ENCODE data around the gene CCND1.

Gene CCND1

GRCh38 chr11:69697469-69697843 lies 56.5 kb downstream of the CCND1 start:
- H3K36me3 ChIP-seq (ENCODE audit: insufficient read depth, insufficient read length, low read length) = peaks cover 7% of the 10 kb centered on the region
- no peak for TF ChIP-seq ZNF274 (IDR thresholded peaks at IDR 0.05; ENCODE audit: low read depth, low read length)
- no peak for TF ChIP-seq YY1 (IDR thresholded peaks at IDR 0.05; ENCODE audit: insufficient read depth, insufficient read length)
- TF ChIP-seq SUZ12 (IDR thresholded peaks at IDR 0.05; ENCODE audit: extremely low read depth, insufficient read depth, insufficient read length) = no peak
- no peaks in the 10 kb centered on the region for H3K27me3 ChIP-seq (ENCODE audit: insufficient read depth, insufficient read length)
- H3K9me3 ChIP-seq (ENCODE audit: insufficient read depth, low read length) = no peaks in the 10 kb centered on the region
- H3K9ac ChIP-seq (ENCODE audit: insufficient read length, low read depth) = no peak overlapping the region
- no peak overlapping the region for H3K4me3 ChIP-seq (ENCODE audit: insufficient read length, low read depth)
- no peak for DNase-seq (ENCODE audit: low read depth, low spot score)
- peaks cover 14% of the 10 kb centered on the region for H3K4me1 ChIP-seq (ENCODE audit: insufficient read depth, insufficient read length)

GRCh38 chr11:69697861-69698260 lies 56.9 kb downstream of the CCND1 start:
- H3K9me3 ChIP-seq (ENCODE audit: insufficient read depth, low read length) = no peaks in the 10 kb centered on the region
- H3K27me3 ChIP-seq (ENCODE audit: insufficient read depth, insufficient read length) = no peaks in the 10 kb centered on the region
- H3K4me1 ChIP-seq (ENCODE audit: insufficient read depth, insufficient read length) = peaks cover 14% of the 10 kb centered on the region
- no peak overlapping the region for H3K9ac ChIP-seq (ENCODE audit: insufficient read length, low read depth)
- H3K4me3 ChIP-seq (ENCODE audit: insufficient read length, low read depth) = no peak overlapping the region
- TF ChIP-seq SUZ12 (IDR thresholded peaks at IDR 0.05; ENCODE audit: extremely low read depth, insufficient read depth, insufficient read length) (no peak), YY1 (IDR thresholded peaks at IDR 0.05; ENCODE audit: insufficient read depth, insufficient read length) (no peak), ZNF274 (IDR thresholded peaks at IDR 0.05; ENCODE audit: low read depth, low read length) (no peak)
- peaks cover 7% of the 10 kb centered on the region for H3K36me3 ChIP-seq (ENCODE audit: insufficient read depth, insufficient read length, low read length)
- no peak for DNase-seq (ENCODE audit: low read depth, low spot score)

- Histone ChIP-seq H3K4me3 (ENCODE audit: insufficient read length, low read depth) (no peak overlapping the region), H3K9ac (ENCODE audit: insufficient read length, low read depth) (no peak overlapping the region), H3K9me3 (ENCODE audit: insufficient read depth, low read length) (no peaks in the 10 kb centered on the region), H3K4me1 (ENCODE audit: insufficient read depth, insufficient read length) (peaks cover 14% of the 10 kb centered on the region), H3K27me3 (ENCODE audit: insufficient read depth, insufficient read length) (no peaks in the 10 kb centered on the region), H3K36me3 (ENCODE audit: insufficient read depth, insufficient read length, low read length) (peaks cover 7% of the 10 kb centered on the region)
- TF ChIP-seq YY1 (IDR thresholded peaks at IDR 0.05; ENCODE audit: insufficient read depth, insufficient read length) = no peak
- no peak for TF ChIP-seq SUZ12 (IDR thresholded peaks at IDR 0.05; ENCODE audit: extremely low read depth, insufficient read depth, insufficient read length)
- TF ChIP-seq ZNF274 (IDR thresholded peaks at IDR 0.05; ENCODE audit: low read depth, low read length) = no peak
- no peak for DNase-seq (ENCODE audit: low read depth, low spot score)
These were observed 57.4 kb downstream of the CCND1 start for GRCh38 chr11:69698362-69698761.

- Histone ChIP-seq H3K27me3 (ENCODE audit: insufficient read depth, insufficient read length) (peaks cover 4% of the 10 kb centered on the region), H3K4me3 (ENCODE audit: insufficient read length, low read depth) (no peak overlapping the region), H3K9me3 (ENCODE audit: insufficient read depth, low read length) (no peaks in the 10 kb centered on the region), H3K4me1 (ENCODE audit: insufficient read depth, insufficient read length) (peaks cover 14% of the 10 kb centered on the region), H3K9ac (ENCODE audit: insufficient read length, low read depth) (peak overlapping the region; percentile 44), H3K36me3 (ENCODE audit: insufficient read depth, insufficient read length, low read length) (peaks cover 7% of the 10 kb centered on the region)
- no peak for TF ChIP-seq YY1 (IDR thresholded peaks at IDR 0.05; ENCODE audit: insufficient read depth, insufficient read length)
- no peak for TF ChIP-seq ZNF274 (IDR thresholded peaks at IDR 0.05; ENCODE audit: low read depth, low read length)
- TF ChIP-seq SUZ12 (IDR thresholded peaks at IDR 0.05; ENCODE audit: extremely low read depth, insufficient read depth, insufficient read length) = no peak
- DNase-seq (ENCODE audit: low read depth, low spot score) = no peak
These were observed 58.3 kb downstream of the CCND1 start for GRCh38 chr11:69699213-69699612.

DNA sequence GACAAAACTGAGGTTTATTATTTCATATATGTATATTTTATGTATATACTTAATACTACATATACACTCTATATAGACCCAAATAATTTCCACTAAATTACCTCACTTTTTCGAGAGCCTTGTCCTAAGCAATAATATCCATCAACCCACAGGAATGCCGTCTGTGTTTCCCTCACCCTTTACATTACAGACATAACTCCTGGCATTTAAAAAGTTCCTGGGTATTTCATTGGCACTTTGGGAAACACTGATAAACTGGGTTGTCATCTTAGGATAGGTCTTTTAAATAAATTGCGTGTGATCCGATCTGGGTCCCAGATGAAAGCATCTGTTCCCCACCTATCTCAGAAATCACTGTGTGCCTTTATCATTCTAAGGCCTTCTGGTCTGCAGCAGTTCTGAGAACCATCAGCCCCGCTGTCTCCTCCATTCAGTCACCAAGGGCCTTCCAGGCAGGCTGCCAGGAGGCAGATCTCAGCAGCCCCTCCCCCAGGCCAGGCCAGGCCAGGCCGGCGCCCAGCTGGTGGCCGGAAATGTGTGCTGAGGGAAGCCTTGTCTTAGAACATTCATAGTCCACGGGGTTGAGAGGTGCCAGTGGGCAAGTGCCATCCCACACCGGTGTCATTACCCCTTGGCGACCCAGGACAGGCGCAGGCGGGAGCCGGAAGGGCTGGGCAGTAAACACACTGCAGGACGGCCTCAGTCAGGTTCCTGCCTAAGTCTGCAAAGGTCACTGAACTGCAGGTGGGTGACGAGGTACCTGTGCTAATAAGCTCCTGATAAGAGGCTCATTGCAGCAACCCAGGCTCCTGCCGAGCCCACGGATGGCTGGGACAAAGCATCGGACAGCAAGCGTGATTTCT lies 59.6 kb downstream of the CCND1 start:
- Histone ChIP-seq H3K4me3 (ENCODE audit: insufficient read length, low read depth) (no peak overlapping the region), H3K4me1 (ENCODE audit: insufficient read depth, insufficient read length) (peaks cover 13% of the 10 kb centered on the region), H3K9me3 (ENCODE audit: insufficient read depth, low read length) (no peaks in the 10 kb centered on the region), H3K27me3 (ENCODE audit: insufficient read depth, insufficient read length) (peaks cover 12% of the 10 kb centered on the region), H3K36me3 (ENCODE audit: insufficient read depth, insufficient read length, low read length) (peaks cover 7% of the 10 kb centered on the region), H3K9ac (ENCODE audit: insufficient read length, low read depth) (peak overlapping the region; percentile 17)
- peak; percentile 93 for DNase-seq (ENCODE audit: low read depth, low spot score)
- TF ChIP-seq YY1 (IDR thresholded peaks at IDR 0.05; ENCODE audit: insufficient read depth, insufficient read length) = no peak
- no peak for TF ChIP-seq SUZ12 (IDR thresholded peaks at IDR 0.05; ENCODE audit: extremely low read depth, insufficient read depth, insufficient read length)

DNA sequence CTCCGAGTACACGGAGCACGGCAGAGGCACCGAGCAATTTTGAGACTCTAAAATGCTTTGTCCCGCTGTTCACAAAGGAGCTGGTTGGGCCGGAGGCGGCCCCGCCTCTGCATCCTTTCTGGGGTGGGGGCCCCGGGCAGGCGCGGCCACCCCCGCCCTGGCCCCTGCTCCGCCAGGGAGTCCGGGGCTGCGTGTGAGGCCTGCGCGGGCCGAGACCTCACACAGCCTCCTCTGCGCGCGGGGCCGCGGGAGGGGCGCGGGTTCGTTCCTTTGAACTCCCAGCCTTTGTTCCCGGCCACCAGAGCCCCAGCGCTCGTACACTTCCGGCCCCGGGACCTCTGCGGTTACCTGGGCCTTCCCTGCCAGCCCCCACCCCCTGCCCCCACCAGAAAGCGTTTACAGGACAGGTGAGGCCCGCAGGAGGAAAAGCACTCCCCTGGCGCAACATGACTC lies 61.3 kb downstream of the CCND1 start:
- Histone ChIP-seq H3K9me3 (ENCODE audit: insufficient read depth, low read length) (no peaks in the 10 kb centered on the region), H3K36me3 (ENCODE audit: insufficient read depth, insufficient read length, low read length) (peaks cover 7% of the 10 kb centered on the region), H3K4me1 (ENCODE audit: insufficient read depth, insufficient read length) (peaks cover 14% of the 10 kb centered on the region), H3K4me3 (ENCODE audit: insufficient read length, low read depth) (peak overlapping the region; percentile 26), H3K9ac (ENCODE audit: insufficient read length, low read depth) (no peak overlapping the region), H3K27me3 (ENCODE audit: insufficient read depth, insufficient read length) (peaks cover 26% of the 10 kb centered on the region)
- no peak for DNase-seq (ENCODE audit: low read depth, low spot score)
- TF ChIP-seq SUZ12 (IDR thresholded peaks at IDR 0.05; ENCODE audit: extremely low read depth, insufficient read depth, insufficient read length) = no peak
- TF ChIP-seq ZNF274 (IDR thresholded peaks at IDR 0.05; ENCODE audit: low read depth, low read length) = no peak
- TF ChIP-seq YY1 (IDR thresholded peaks at IDR 0.05; ENCODE audit: insufficient read depth, insufficient read length) = no peak

DNA sequence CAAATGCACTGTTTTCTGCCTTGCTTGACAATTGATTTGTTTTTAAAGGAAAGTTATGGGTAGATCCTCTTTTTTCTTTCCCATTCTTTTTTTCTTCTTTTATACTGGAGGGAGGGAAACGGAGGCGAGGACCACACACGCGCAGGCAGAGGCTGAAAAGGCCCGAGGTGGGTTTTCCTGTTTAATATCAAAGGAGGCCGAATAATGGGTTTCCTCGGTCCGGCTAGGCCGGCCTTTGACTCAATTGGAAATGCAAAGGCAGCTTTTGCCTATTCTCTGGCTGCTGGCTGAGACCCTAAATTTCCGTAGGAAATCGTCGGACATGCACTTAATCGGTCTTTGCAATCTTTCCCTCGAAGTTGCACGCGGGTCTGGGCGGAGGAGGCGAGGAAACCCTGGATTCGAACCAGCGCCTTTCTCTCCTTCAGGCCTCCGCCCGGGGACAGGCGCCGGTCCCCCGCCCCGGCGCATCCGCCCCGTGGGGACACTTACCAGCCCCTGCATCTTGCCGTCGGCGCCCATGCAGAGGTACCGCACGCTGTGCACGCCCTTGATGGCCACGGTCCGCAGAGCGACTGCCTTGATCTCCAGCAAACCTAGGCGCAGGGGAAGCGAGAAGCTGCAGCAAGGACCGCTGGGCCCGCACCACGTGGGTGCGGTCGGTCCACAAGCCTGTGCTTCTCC lies 62.0 kb downstream of the CCND1 start:
- peaks cover 7% of the 10 kb centered on the region for H3K36me3 ChIP-seq (ENCODE audit: insufficient read depth, insufficient read length, low read length)
- H3K9me3 ChIP-seq (ENCODE audit: insufficient read depth, low read length) = no peaks in the 10 kb centered on the region
- peak overlapping the region; percentile 64 for H3K9ac ChIP-seq (ENCODE audit: insufficient read length, low read depth)
- H3K4me3 ChIP-seq (ENCODE audit: insufficient read length, low read depth) = peak overlapping the region; percentile 39
- no peak for DNase-seq (ENCODE audit: low read depth, low spot score)
- H3K27me3 ChIP-seq (ENCODE audit: insufficient read depth, insufficient read length) = peaks cover 26% of the 10 kb centered on the region
- TF ChIP-seq SUZ12 (IDR thresholded peaks at IDR 0.05; ENCODE audit: extremely low read depth, insufficient read depth, insufficient read length) = no peak
- H3K4me1 ChIP-seq (ENCODE audit: insufficient read depth, insufficient read length) = peaks cover 10% of the 10 kb centered on the region
